ENCODE measurements around the gene PDLIM3.

PDLIM3 gene

GRCh38 chr4:185464887-185465286 is 70.4 kb downstream of the PDLIM3 start:
- H3K4me1 ChIP-seq (ENCODE audit: control insufficient read depth, insufficient read depth, low read depth, low read length) = no peaks in the 10 kb centered on the region
- H2AK5ac ChIP-seq (ENCODE audit: low read length, severe bottlenecking) = no peak overlapping the region
- H3K14ac ChIP-seq (ENCODE audit: low read length in 2 of 2) = no peak overlapping the region
- no peaks in the 10 kb centered on the region for H3K79me1 ChIP-seq (replicated peaks; ENCODE audit: low read length, poor library complexity, severe bottlenecking)
- no peak overlapping the region for H3K4ac ChIP-seq (ENCODE audit: low read depth in 1 of 2, low read length in 2 of 2)
- no peak overlapping the region for H2BK120ac ChIP-seq (ENCODE audit: low read depth, low read length)
- WGBS = 14% methylated on average over 1 of the region's 1 CpG
- H3K9ac ChIP-seq (ENCODE audit: low read length) = no peak overlapping the region
- no peak overlapping the region for H2BK15ac ChIP-seq (ENCODE audit: low read depth, poor library complexity, severe bottlenecking)
- H3K4me3 ChIP-seq (ENCODE audit: insufficient read depth in 1 of 2, low read depth in 1 of 2, low read length in 2 of 2) = no peak overlapping the region
- H3K9me3 ChIP-seq (ENCODE audit: control insufficient read depth, low read length) = no peaks in the 10 kb centered on the region
- H4K8ac ChIP-seq (ENCODE audit: low read length) = no peak overlapping the region
- H2AFZ ChIP-seq (ENCODE audit: low read depth, low read length) = no peak overlapping the region
- peaks cover 3 to 24% of the 10 kb centered on the region in 2 experiments for H3K27me3 ChIP-seq (ENCODE audit: control insufficient read depth in 1 of 2, insufficient read depth in 1 of 2, low read length in 2 of 2)
- DNase-seq = peak; percentile 37
- no peak overlapping the region for H3K18ac ChIP-seq (ENCODE audit: low read depth in 1 of 2, low read length in 2 of 2)
- no peak overlapping the region for H3K23ac ChIP-seq (ENCODE audit: low read length in 2 of 2)
- no peak overlapping the region for H3K27ac ChIP-seq (ENCODE audit: low read length, poor library complexity, severe bottlenecking)
- peaks cover 0 to 2% of the 10 kb centered on the region in 2 experiments for H3K36me3 ChIP-seq (ENCODE audit: control insufficient read depth in 1 of 2, insufficient read depth in 2 of 2, low read depth in 1 of 2, low read length in 2 of 2)
- no peak overlapping the region for H2BK12ac ChIP-seq (ENCODE audit: low read length in 2 of 2)
- no peak overlapping the region for H3K4me2 ChIP-seq (ENCODE audit: low read length, poor library complexity, severe bottlenecking)
- no peak overlapping the region for H2BK5ac ChIP-seq (ENCODE audit: low read depth, low read length, poor library complexity, severe bottlenecking)
- H4K91ac ChIP-seq (ENCODE audit: low read length) = no peak overlapping the region

- Histone ChIP-seq H3K4ac (ENCODE audit: low read depth in 1 of 2, low read length in 2 of 2) (no peak overlapping the region), H4K91ac (ENCODE audit: low read length) (no peak overlapping the region), H3K27ac (ENCODE audit: low read length, poor library complexity, severe bottlenecking) (no peak overlapping the region), H2AK5ac (ENCODE audit: low read length, severe bottlenecking) (no peak overlapping the region), H3K9me3 (ENCODE audit: control insufficient read depth, low read length) (no peaks in the 10 kb centered on the region), H3K18ac (ENCODE audit: low read depth in 1 of 2, low read length in 2 of 2) (no peak overlapping the region), H3K79me1 (replicated peaks; ENCODE audit: low read length, poor library complexity, severe bottlenecking) (no peaks in the 10 kb centered on the region), H3K4me1 (ENCODE audit: control insufficient read depth, insufficient read depth, low read depth, low read length) (no peaks in the 10 kb centered on the region), H4K8ac (ENCODE audit: low read length) (no peak overlapping the region), H2BK12ac (ENCODE audit: low read length in 2 of 2) (no peak overlapping the region), H3K4me3 (ENCODE audit: insufficient read depth in 1 of 2, low read depth in 1 of 2, low read length in 2 of 2) (no peak overlapping the region), H2BK5ac (ENCODE audit: low read depth, low read length, poor library complexity, severe bottlenecking) (no peak overlapping the region), H2AFZ (ENCODE audit: low read depth, low read length) (no peak overlapping the region), H3K36me3 (ENCODE audit: control insufficient read depth in 1 of 2, insufficient read depth in 2 of 2, low read depth in 1 of 2, low read length in 2 of 2) (peaks cover 0 to 9% of the 10 kb centered on the region in 2 experiments), H2BK15ac (ENCODE audit: low read depth, poor library complexity, severe bottlenecking) (no peak overlapping the region), H3K14ac (ENCODE audit: low read length in 2 of 2) (no peak overlapping the region), H3K9ac (ENCODE audit: low read length) (no peak overlapping the region), H3K23ac (ENCODE audit: low read length in 2 of 2) (no peak overlapping the region), H3K27me3 (ENCODE audit: control insufficient read depth in 1 of 2, insufficient read depth in 1 of 2, low read length in 2 of 2) (peaks cover 0 to 19% of the 10 kb centered on the region in 2 experiments), H3K4me2 (ENCODE audit: low read length, poor library complexity, severe bottlenecking) (no peak overlapping the region), H2BK120ac (ENCODE audit: low read depth, low read length) (no peak overlapping the region)
- 55% methylated on average over 6 of the region's 6 CpGs for WGBS
- DNase-seq = no peak
Measured at GRCh38 chr4:185464183-185464582, 71.1 kb downstream of the PDLIM3 start.

- no peak overlapping the region for H2BK12ac ChIP-seq (ENCODE audit: low read length in 2 of 2)
- H3K27me3 ChIP-seq (ENCODE audit: control insufficient read depth in 1 of 2, insufficient read depth in 1 of 2, low read length in 2 of 2) = peaks cover 0 to 13% of the 10 kb centered on the region in 2 experiments
- H3K36me3 ChIP-seq (ENCODE audit: control insufficient read depth in 1 of 2, insufficient read depth in 2 of 2, low read depth in 1 of 2, low read length in 2 of 2) = peaks cover 0 to 11% of the 10 kb centered on the region in 2 experiments
- no peaks in the 10 kb centered on the region for H3K79me1 ChIP-seq (replicated peaks; ENCODE audit: low read length, poor library complexity, severe bottlenecking)
- H3K18ac ChIP-seq (ENCODE audit: low read depth in 1 of 2, low read length in 2 of 2) = peak overlapping the region in 1 of 2 experiments; percentile 34
- 94% methylated on average over 6 of the region's 6 CpGs for WGBS
- no peaks in the 10 kb centered on the region for H3K4me1 ChIP-seq (ENCODE audit: control insufficient read depth, insufficient read depth, low read depth, low read length)
- no peak overlapping the region for H2BK15ac ChIP-seq (ENCODE audit: low read depth, poor library complexity, severe bottlenecking)
- H2BK5ac ChIP-seq (ENCODE audit: low read depth, low read length, poor library complexity, severe bottlenecking) = no peak overlapping the region
- no peak overlapping the region for H2AK5ac ChIP-seq (ENCODE audit: low read length, severe bottlenecking)
- H2AFZ ChIP-seq (ENCODE audit: low read depth, low read length) = no peak overlapping the region
- no peak overlapping the region for H3K4me3 ChIP-seq (ENCODE audit: insufficient read depth in 1 of 2, low read depth in 1 of 2, low read length in 2 of 2)
- H3K14ac ChIP-seq (ENCODE audit: low read length in 2 of 2) = peak overlapping the region in 1 of 2 experiments; percentile 20
- H3K4me2 ChIP-seq (ENCODE audit: low read length, poor library complexity, severe bottlenecking) = no peak overlapping the region
- no peak overlapping the region for H3K23ac ChIP-seq (ENCODE audit: low read length in 2 of 2)
- no peak for DNase-seq
- H2BK120ac ChIP-seq (ENCODE audit: low read depth, low read length) = no peak overlapping the region
- no peaks in the 10 kb centered on the region for H3K9me3 ChIP-seq (ENCODE audit: control insufficient read depth, low read length)
- no peak overlapping the region for H3K4ac ChIP-seq (ENCODE audit: low read depth in 1 of 2, low read length in 2 of 2)
- no peak overlapping the region for H3K27ac ChIP-seq (ENCODE audit: low read length, poor library complexity, severe bottlenecking)
- H3K9ac ChIP-seq (ENCODE audit: low read length) = no peak overlapping the region
- H4K91ac ChIP-seq (ENCODE audit: low read length) = no peak overlapping the region
- no peak overlapping the region for H4K8ac ChIP-seq (ENCODE audit: low read length)
Measured at GRCh38 chr4:185463541-185463940, 71.8 kb downstream of the PDLIM3 start.

- H3K4me1 ChIP-seq (ENCODE audit: control insufficient read depth, insufficient read depth, low read depth, low read length) = no peaks in the 10 kb centered on the region
- H3K36me3 ChIP-seq (ENCODE audit: control insufficient read depth in 1 of 2, insufficient read depth in 2 of 2, low read depth in 1 of 2, low read length in 2 of 2) = peaks cover 0 to 11% of the 10 kb centered on the region in 2 experiments
- no peak overlapping the region for H2BK120ac ChIP-seq (ENCODE audit: low read depth, low read length)
- no peak overlapping the region for H3K4me2 ChIP-seq (ENCODE audit: low read length, poor library complexity, severe bottlenecking)
- no peak overlapping the region for H4K8ac ChIP-seq (ENCODE audit: low read length)
- H3K79me1 ChIP-seq (replicated peaks; ENCODE audit: low read length, poor library complexity, severe bottlenecking) = no peaks in the 10 kb centered on the region
- H3K9me3 ChIP-seq (ENCODE audit: control insufficient read depth, low read length) = no peaks in the 10 kb centered on the region
- H3K14ac ChIP-seq (ENCODE audit: low read length in 2 of 2) = no peak overlapping the region
- H2AFZ ChIP-seq (ENCODE audit: low read depth, low read length) = no peak overlapping the region
- H3K27ac ChIP-seq (ENCODE audit: low read length, poor library complexity, severe bottlenecking) = no peak overlapping the region
- H4K91ac ChIP-seq (ENCODE audit: low read length) = no peak overlapping the region
- H3K4ac ChIP-seq (ENCODE audit: low read depth in 1 of 2, low read length in 2 of 2) = no peak overlapping the region
- H3K23ac ChIP-seq (ENCODE audit: low read length in 2 of 2) = no peak overlapping the region
- no peak overlapping the region for H3K9ac ChIP-seq (ENCODE audit: low read length)
- peaks cover 0 to 5% of the 10 kb centered on the region in 2 experiments for H3K27me3 ChIP-seq (ENCODE audit: control insufficient read depth in 1 of 2, insufficient read depth in 1 of 2, low read length in 2 of 2)
- H2BK5ac ChIP-seq (ENCODE audit: low read depth, low read length, poor library complexity, severe bottlenecking) = no peak overlapping the region
- no peak overlapping the region for H2AK5ac ChIP-seq (ENCODE audit: low read length, severe bottlenecking)
- no peak for DNase-seq
- H2BK15ac ChIP-seq (ENCODE audit: low read depth, poor library complexity, severe bottlenecking) = no peak overlapping the region
- H3K18ac ChIP-seq (ENCODE audit: low read depth in 1 of 2, low read length in 2 of 2) = no peak overlapping the region
- WGBS = 95% methylated on average over 8 of the region's 8 CpGs
- H2BK12ac ChIP-seq (ENCODE audit: low read length in 2 of 2) = no peak overlapping the region
- H3K4me3 ChIP-seq (ENCODE audit: insufficient read depth in 1 of 2, low read depth in 1 of 2, low read length in 2 of 2) = no peak overlapping the region
Measured at GRCh38 chr4:185461565-185461964, 73.7 kb downstream of the PDLIM3 start.

Data from mesenchymal stem cell (in vitro differentiated cells and primary cell).